ENCODE results near the gene DIP2C. TPM values are rescaled to one million over a fixed set of nuclear protein-coding genes. Genes with fewer than 3 reads are reported as not detected.

Gene DIP2C
- total and polyA plus RNA-seq, 3 experiments from 2014 or later = 0.44 to 1.1 (median 0.55) TPM

GRCh38 chr10:442209-442608, 247.3 kb downstream of the DIP2C start:
- POLR2A ChIA-PET = no interaction called here
- Mint-ChIP-seq H3K4me3 (no peak overlapping the region), H3K4me1 (peaks cover 22 to 37% (median 31%) of the 10 kb centered on the region in 3 donors), H3K9me3 (peaks cover 0 to 1% (median 0%) of the 10 kb centered on the region in 5 donors), H3K27ac (no peak overlapping the region), H3K36me3 (peaks cover 7 to 15% (median 12%) of the 10 kb centered on the region in 3 donors), H3K27me3 (peaks cover 0 to 2% of the 10 kb centered on the region in 2 donors)
- no peak for DNase-seq
- Histone ChIP-seq H3K9me3 (ENCODE audit: low read length) (no peaks in the 10 kb centered on the region), H3K4me3 (ENCODE audit: low read length) (no peak overlapping the region), H3K4me1 (ENCODE audit: insufficient read depth, low read length) (peaks cover 30% of the 10 kb centered on the region), H3K27me3 (ENCODE audit: insufficient read depth, low read length, poor library complexity, severe bottlenecking) (no peaks in the 10 kb centered on the region), H3K36me3 (ENCODE audit: insufficient read depth, low read length) (no peaks in the 10 kb centered on the region), H3K27ac (ENCODE audit: low read depth, low read length) (no peak overlapping the region)
- CTCF ChIA-PET = no interaction called here

DNA sequence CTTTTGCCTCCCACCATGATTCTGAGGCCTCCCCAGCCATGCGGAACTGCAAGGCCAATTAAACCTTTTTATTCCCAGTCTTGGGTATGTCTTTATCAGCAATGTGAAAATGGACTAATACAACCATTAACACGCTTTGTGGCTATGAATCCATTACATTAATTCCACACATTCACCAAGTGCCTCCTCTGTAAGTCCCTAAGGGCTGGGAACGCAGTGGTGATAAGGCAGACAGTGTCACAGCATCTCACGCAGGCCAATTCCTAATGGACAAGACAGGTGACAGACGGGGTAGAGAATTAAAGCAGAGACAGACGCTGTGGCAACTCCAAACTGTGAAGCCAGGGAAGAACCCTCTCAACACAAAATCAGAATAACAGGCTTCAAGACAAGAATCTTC, 247.8 kb downstream of the DIP2C start:
- H3K27ac Mint-ChIP-seq = no peak overlapping the region
- DNase-seq = no peak
- Histone ChIP-seq H3K27me3 (ENCODE audit: insufficient read depth, low read length, poor library complexity, severe bottlenecking) (no peaks in the 10 kb centered on the region), H3K4me1 (ENCODE audit: insufficient read depth, low read length) (peaks cover 30% of the 10 kb centered on the region), H3K27ac (ENCODE audit: low read depth, low read length) (no peak overlapping the region), H3K36me3 (ENCODE audit: insufficient read depth, low read length) (no peaks in the 10 kb centered on the region), H3K4me3 (ENCODE audit: low read length) (no peak overlapping the region), H3K9me3 (ENCODE audit: low read length) (no peaks in the 10 kb centered on the region)
- H3K4me3 Mint-ChIP-seq = no peak overlapping the region
- peaks cover 7 to 15% (median 13%) of the 10 kb centered on the region in 3 donors for H3K36me3 Mint-ChIP-seq
- peaks cover 0 to 3% (median 0%) of the 10 kb centered on the region in 5 donors for H3K9me3 Mint-ChIP-seq
- peaks cover 24 to 37% (median 32%) of the 10 kb centered on the region in 3 donors for H3K4me1 Mint-ChIP-seq
- CTCF ChIA-PET = no interaction called here
- POLR2A ChIA-PET = no interaction called here
- H3K27me3 Mint-ChIP-seq = peaks cover 0 to 2% of the 10 kb centered on the region in 2 donors

GRCh38 chr10:440127-440526, 249.3 kb downstream of the DIP2C start:
- H3K27ac Mint-ChIP-seq = no peak overlapping the region
- H3K4me3 Mint-ChIP-seq = no peak overlapping the region
- peaks cover 0 to 3% (median 0%) of the 10 kb centered on the region in 5 donors for H3K9me3 Mint-ChIP-seq
- H3K27me3 Mint-ChIP-seq = peaks cover 0 to 2% of the 10 kb centered on the region in 2 donors
- peaks cover 7 to 15% (median 13%) of the 10 kb centered on the region in 3 donors for H3K36me3 Mint-ChIP-seq
- no peaks in the 10 kb centered on the region for H3K36me3 ChIP-seq (ENCODE audit: insufficient read depth, low read length)
- no peaks in the 10 kb centered on the region for H3K27me3 ChIP-seq (ENCODE audit: insufficient read depth, low read length, poor library complexity, severe bottlenecking)
- H3K9me3 ChIP-seq (ENCODE audit: low read length) = no peaks in the 10 kb centered on the region
- no peak overlapping the region for H3K27ac ChIP-seq (ENCODE audit: low read depth, low read length)
- POLR2A ChIA-PET = no interaction called here
- H3K4me3 ChIP-seq (ENCODE audit: low read length) = no peak overlapping the region
- CTCF ChIA-PET = no interaction called here
- DNase-seq = no peak
- H3K4me1 ChIP-seq (ENCODE audit: insufficient read depth, low read length) = peaks cover 31% of the 10 kb centered on the region
- peaks cover 26 to 40% (median 31%) of the 10 kb centered on the region in 3 donors for H3K4me1 Mint-ChIP-seq

- H3K4me1 Mint-ChIP-seq = peaks cover 35 to 49% (median 41%) of the 10 kb centered on the region in 3 donors
- peak overlapping the region in 7 of 8 donors; percentile 57 to 93 (median 82) for H3K27ac Mint-ChIP-seq
- CTCF ChIA-PET = interaction anchor here (0.9 kb wide), 1 partner anchor 47 kb away, joined by 3 read pairs; no protein-coding TSS in a partner anchor
- H3K9me3 Mint-ChIP-seq = peaks cover 0 to 3% (median 0%) of the 10 kb centered on the region in 5 donors
- POLR2A ChIA-PET = no interaction called here
- peak in 1 of 5 donors; percentile 16 for DNase-seq
- Histone ChIP-seq H3K4me1 (ENCODE audit: insufficient read depth, low read length) (peaks cover 44% of the 10 kb centered on the region), H3K27ac (ENCODE audit: low read depth, low read length) (no peak overlapping the region), H3K36me3 (ENCODE audit: insufficient read depth, low read length) (no peaks in the 10 kb centered on the region), H3K4me3 (ENCODE audit: low read length) (no peak overlapping the region), H3K27me3 (ENCODE audit: insufficient read depth, low read length, poor library complexity, severe bottlenecking) (no peaks in the 10 kb centered on the region), H3K9me3 (ENCODE audit: low read length) (no peaks in the 10 kb centered on the region)
- H3K27me3 Mint-ChIP-seq = peaks cover 0 to 1% of the 10 kb centered on the region in 2 donors
- H3K36me3 Mint-ChIP-seq = peaks cover 7 to 15% (median 13%) of the 10 kb centered on the region in 3 donors
- peak overlapping the region in 6 of 7 donors; percentile 37 to 72 (median 56) for H3K4me3 Mint-ChIP-seq
These were observed 251.6 kb downstream of the DIP2C start for GRCh38 chr10:437698-438490.

GRCh38 chr10:436911-437665, 252.4 kb downstream of the DIP2C start:
- H3K9me3 ChIP-seq (ENCODE audit: low read length) = no peaks in the 10 kb centered on the region
- no peaks in the 10 kb centered on the region for H3K27me3 ChIP-seq (ENCODE audit: insufficient read depth, low read length, poor library complexity, severe bottlenecking)
- Mint-ChIP-seq H3K4me3 (peak overlapping the region in 6 of 7 donors; percentile 37 to 72 (median 56)), H3K9me3 (peaks cover 0 to 4% (median 0%) of the 10 kb centered on the region in 5 donors), H3K27ac (peak overlapping the region in 7 of 8 donors; percentile 57 to 93 (median 82)), H3K27me3 (peaks cover 0 to 1% of the 10 kb centered on the region in 2 donors), H3K36me3 (peaks cover 7 to 21% (median 10%) of the 10 kb centered on the region in 3 donors), H3K4me1 (peaks cover 35 to 51% (median 45%) of the 10 kb centered on the region in 3 donors)
- DNase-seq = peak in 2 of 5 donors; percentile 11
- H3K27ac ChIP-seq (ENCODE audit: low read depth, low read length) = no peak overlapping the region
- H3K4me1 ChIP-seq (ENCODE audit: insufficient read depth, low read length) = peaks cover 44% of the 10 kb centered on the region
- H3K36me3 ChIP-seq (ENCODE audit: insufficient read depth, low read length) = no peaks in the 10 kb centered on the region
- no peak overlapping the region for H3K4me3 ChIP-seq (ENCODE audit: low read length)
- CTCF ChIA-PET = interaction anchor here (0.9 kb wide), 1 partner anchor 48 kb away, joined by 3 read pairs; no protein-coding TSS in a partner anchor
- POLR2A ChIA-PET = interaction anchor here (0.5 kb wide), 1 partner anchor 495 kb away, joined by 3 read pairs; the partner anchor contains the start of gene LARP4B

- CTCF ChIA-PET = interaction anchor here (0.6 kb wide), 1 partner anchor 556 kb away, joined by 3 read pairs; no protein-coding TSS in a partner anchor
- peaks cover 44% of the 10 kb centered on the region for H3K4me1 ChIP-seq (ENCODE audit: insufficient read depth, low read length)
These were observed 253.3 kb downstream of the DIP2C start for GRCh38 chr10:436013-436697.

DNA sequence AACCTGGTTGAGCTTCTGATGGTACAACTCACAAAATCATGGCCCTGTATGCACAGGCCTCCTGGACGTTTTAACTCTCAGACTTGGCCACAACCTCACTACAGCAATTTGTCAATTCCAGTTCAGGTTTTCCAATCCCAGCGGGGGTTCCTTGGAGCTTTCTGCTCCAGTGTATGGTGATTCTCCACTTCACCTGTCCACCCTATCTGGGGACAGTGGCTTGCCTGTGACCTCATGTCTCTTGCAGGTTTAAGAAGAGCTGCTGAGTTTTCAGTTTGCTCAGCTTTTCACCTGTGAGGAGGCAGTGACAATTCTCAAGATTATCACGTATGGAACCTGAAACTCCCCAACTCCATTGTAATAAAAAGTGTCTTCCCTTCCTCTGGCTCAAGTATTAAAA, 254.1 kb downstream of the DIP2C start:
- ChIA-PET CTCF (interaction anchor here (0.6 kb wide), 1 partner anchor 557 kb away, joined by 3 read pairs; no protein-coding TSS in a partner anchor), POLR2A (no interaction called here)
- Histone ChIP-seq H3K4me1 (ENCODE audit: insufficient read depth, low read length) (peaks cover 44% of the 10 kb centered on the region), H3K27me3 (ENCODE audit: insufficient read depth, low read length, poor library complexity, severe bottlenecking) (no peaks in the 10 kb centered on the region), H3K4me3 (ENCODE audit: low read length) (no peak overlapping the region), H3K36me3 (ENCODE audit: insufficient read depth, low read length) (no peaks in the 10 kb centered on the region), H3K9me3 (ENCODE audit: low read length) (no peaks in the 10 kb centered on the region), H3K27ac (ENCODE audit: low read depth, low read length) (no peak overlapping the region)
- peaks cover 0 to 1% of the 10 kb centered on the region in 2 donors for H3K27me3 Mint-ChIP-seq
- H3K4me1 Mint-ChIP-seq = peaks cover 35 to 51% (median 45%) of the 10 kb centered on the region in 3 donors
- H3K36me3 Mint-ChIP-seq = peaks cover 7 to 26% (median 8%) of the 10 kb centered on the region in 3 donors
- no peak for DNase-seq
- no peak overlapping the region for H3K27ac Mint-ChIP-seq
- no peak overlapping the region for H3K4me3 Mint-ChIP-seq
- peaks cover 0 to 4% (median 0%) of the 10 kb centered on the region in 5 donors for H3K9me3 Mint-ChIP-seq

More at GRCh38 chr10:436013-436697, 253.3 kb downstream of the DIP2C start:
- POLR2A ChIA-PET = no interaction called here
- H3K4me3 Mint-ChIP-seq = no peak overlapping the region
- Histone ChIP-seq H3K36me3 (ENCODE audit: insufficient read depth, low read length) (no peaks in the 10 kb centered on the region), H3K27me3 (ENCODE audit: insufficient read depth, low read length, poor library complexity, severe bottlenecking) (no peaks in the 10 kb centered on the region), H3K4me3 (ENCODE audit: low read length) (no peak overlapping the region), H3K9me3 (ENCODE audit: low read length) (no peaks in the 10 kb centered on the region), H3K27ac (ENCODE audit: low read depth, low read length) (no peak overlapping the region)
- H3K4me1 Mint-ChIP-seq = peaks cover 35 to 54% (median 45%) of the 10 kb centered on the region in 3 donors
- no peak for DNase-seq
- peak overlapping the region in 1 of 8 donors; percentile 36 for H3K27ac Mint-ChIP-seq
- peaks cover 0 to 4% (median 0%) of the 10 kb centered on the region in 5 donors for H3K9me3 Mint-ChIP-seq
- H3K36me3 Mint-ChIP-seq = peaks cover 7 to 28% (median 10%) of the 10 kb centered on the region in 3 donors
- H3K27me3 Mint-ChIP-seq = peaks cover 0 to 1% of the 10 kb centered on the region in 2 donors

All from CD8-positive, alpha-beta memory T cell (primary cell).